Activated T-helper 1 cell treated with anti-CD3 and anti-CD28 coated beads, Interleukin-2, amount 50 U/mL, for 16 hours (primary cell): ENCODE data around the gene JMJD7.
A peak's percentile ranks its signal among the peaks of the same experiment; 100 is the strongest.

Experiments
- DNase-seq, 2 donors: peaks; one replicate each; pipeline ENCODE4 v3.0.0-alpha.2; 2020; ENCODE audit warnings: low read depth in 1 of 2, low spot score in 1 of 2

The JMJD7 gene

DNA sequence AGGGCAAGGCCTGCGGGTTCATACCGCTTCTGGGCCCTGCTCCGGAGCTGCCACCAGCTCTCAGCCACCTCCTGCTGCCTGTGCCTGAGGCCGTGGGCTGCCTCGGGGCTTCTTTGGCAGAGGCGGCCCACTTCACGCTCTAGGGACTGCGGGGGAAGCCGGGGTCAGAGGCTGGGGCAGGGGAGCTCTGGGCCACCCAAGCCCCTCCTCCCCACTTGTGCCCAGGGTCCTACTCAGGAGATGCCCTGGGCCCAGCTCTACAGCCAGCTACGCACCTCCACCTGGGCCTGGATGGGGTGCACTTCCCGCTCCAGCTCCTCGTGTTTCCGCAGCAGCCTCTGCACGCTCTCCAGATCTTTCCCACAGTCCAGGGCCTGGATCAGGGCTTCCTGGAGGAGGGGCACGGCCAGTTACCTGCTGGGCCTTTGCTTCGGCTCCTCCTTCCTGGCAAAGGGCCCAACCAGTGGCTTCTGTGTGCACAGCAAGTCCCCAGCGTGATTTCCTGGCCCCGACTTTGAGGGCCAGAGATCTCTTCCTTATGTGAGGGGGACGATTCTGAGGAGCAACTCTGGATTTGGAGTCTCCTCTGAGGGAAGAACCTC, 34.7 kb downstream of the JMJD7 start:
- no peak for DNase-seq

DNA sequence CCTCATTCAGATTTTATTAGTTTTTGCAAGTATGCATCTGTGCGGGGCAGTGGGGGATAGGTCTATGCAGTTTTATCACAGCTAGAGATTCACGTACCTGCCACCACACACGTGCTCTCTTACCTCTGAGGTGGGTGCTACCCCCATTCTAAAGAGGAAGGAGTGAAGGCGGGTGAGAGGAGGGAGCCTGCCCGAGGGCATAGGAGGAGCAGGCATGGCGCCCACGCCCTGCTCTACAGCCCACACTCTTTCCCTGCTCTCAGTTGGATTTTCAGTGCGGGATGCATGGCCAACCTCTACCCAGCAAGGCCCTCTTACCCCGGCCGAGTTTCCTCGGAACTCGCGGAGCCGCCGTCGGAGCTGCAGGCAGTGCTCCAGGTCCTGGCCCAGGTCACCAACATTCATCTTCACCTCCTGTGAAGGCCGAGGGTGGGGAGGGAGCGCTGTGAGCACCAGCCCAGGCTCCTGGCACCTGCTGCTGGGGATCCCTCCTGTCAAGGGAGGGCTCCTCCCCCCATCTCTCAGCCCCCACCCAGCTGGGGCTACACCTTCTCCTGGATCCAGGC, 37.7 kb downstream of the JMJD7 start:
- DNase-seq: no peak

DNA sequence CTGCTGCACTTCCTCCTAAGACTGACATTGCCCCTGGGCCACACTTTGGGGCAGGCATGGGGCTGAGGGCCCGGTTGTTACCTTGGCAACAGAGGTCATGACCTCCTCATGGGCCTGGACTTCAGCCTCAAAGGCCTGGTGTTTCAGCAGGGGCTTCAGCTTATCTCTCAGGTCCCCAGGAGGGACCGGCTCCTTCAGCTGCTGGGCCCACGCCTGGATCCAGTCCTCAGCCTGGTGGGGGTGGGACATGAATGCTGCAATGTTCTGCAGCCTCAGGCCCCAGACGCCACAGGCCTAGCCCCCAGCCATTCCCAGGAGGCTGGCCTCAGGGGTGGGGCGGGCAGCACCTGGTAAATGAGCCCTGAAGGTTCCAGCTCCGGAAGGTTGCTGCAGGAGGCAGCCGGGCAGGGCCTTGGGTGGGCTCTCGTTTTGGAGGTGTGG, 38.4 kb downstream of the JMJD7 start:
- no peak for DNase-seq

DNA sequence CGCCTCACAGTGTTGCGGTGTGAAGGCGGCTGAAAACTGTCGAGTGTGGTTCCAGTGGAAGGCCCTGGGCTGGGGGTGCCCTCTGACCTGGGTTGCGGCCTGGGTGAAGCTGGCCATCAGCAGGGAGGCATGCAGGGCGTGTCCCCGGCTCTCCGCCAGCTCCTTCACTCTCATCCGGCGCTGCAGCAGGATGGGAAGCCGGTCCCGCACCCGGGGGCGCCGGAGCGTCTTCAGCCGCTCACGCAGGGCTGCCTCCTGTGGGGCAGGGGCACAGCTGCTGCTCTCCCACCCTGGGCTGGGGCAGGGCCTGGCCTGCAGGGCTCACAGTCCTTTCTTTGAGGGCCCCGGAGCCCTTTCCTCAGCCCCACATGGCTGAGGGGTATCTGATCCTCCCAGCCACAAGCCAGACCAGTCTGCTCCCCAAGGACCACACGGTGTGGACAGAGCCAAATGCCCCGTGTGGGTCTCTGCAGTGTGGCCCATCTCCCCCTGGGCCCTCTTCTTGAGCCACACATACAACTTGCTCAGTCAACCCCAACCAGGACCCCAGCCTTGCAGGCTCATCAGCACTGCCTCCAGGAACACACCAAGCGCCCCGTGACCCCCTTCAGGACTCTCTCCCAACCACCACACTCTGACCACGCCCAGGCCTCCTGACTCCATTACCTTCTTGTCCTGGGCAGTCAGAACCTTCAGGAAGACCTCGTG, 39.1 kb downstream of the JMJD7 start:
- DNase-seq: no peak

DNA sequence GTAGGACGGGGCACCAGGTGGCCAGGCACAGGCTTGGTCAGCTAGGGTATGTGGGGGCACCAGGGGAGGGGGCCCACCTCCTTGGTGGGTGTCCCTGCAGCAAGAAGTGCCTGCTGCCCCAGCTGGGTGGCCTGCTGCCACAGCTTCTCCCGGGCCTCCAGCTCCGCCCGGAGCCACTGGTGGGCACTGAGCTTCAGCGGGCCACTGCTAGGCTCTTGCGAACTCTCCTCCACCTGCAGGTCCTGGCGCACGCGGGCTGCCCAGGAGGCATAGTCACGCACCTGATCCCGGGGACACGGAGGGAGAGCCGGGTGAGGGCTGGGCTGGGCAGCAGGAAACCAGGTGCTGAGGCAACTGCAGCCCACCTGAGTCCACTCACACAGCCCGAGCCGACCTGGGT, 40.4 kb downstream of the JMJD7 start:
- no peak for DNase-seq

DNA sequence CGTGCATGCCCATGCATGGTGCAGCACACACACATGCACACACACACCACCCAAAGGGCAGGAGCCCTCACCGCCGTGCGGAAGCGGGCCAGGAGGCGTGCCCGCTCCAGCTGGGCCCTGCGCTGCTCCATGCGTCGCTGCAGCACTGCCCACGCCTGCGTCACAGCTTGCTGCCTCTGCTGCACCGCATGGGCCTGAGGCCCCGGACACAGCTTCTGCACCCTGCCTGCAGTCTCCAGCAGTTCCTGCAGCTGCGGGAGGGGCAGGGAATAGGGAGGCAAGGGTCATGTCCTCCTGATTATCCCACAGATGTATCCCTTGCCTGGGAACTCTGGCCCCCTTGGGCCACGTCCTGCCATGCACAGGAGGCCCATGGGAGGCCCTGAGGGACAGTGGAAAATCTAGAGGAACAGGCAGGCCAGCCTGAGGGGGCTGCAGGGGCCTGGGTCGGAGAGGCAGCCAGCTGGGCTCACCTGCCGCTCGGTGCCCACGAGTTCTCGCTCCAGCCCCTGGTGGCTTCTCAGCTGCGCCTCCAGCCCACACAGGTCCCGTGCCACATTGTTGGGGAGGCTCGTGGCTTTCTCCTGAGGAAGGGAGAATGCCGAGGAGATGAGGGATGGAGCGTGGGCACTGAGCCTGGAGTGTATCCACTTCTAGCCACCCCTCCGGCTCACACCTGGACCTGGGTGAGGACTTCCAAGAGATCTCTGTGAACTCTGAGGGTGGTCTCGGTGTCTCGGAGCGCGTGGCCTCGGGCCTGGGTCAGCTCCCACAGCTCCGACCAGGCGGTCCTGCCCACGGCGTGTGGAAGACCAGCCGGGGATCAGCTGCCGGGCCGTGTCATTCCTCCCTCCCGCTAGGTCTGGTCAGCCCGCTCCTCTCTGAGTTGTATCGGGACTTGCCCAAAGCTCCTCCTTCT, 42.1 kb downstream of the JMJD7 start:
- no peak for DNase-seq

DNA sequence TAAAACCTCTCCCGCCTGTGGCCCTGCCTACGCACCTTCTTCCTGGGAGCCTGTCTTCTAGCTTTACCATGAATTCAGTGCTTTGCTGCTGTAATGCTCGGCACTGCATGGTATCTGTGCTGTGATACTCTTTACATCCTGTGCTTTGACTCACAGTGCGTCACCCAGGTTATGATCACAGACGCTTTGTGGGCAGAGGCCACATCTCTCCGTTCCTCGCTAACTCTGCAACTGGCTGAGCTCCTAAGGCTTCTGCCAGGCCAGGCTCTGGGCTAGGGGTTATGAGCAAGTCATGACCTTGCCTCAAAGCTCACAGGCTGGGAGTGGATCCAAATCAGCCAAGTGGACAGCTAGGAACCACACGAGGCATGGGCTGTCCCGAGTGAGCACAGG, 42.8 kb downstream of the JMJD7 start:
- DNase-seq: peak in 1 of 2 donors; percentile 41

DNA sequence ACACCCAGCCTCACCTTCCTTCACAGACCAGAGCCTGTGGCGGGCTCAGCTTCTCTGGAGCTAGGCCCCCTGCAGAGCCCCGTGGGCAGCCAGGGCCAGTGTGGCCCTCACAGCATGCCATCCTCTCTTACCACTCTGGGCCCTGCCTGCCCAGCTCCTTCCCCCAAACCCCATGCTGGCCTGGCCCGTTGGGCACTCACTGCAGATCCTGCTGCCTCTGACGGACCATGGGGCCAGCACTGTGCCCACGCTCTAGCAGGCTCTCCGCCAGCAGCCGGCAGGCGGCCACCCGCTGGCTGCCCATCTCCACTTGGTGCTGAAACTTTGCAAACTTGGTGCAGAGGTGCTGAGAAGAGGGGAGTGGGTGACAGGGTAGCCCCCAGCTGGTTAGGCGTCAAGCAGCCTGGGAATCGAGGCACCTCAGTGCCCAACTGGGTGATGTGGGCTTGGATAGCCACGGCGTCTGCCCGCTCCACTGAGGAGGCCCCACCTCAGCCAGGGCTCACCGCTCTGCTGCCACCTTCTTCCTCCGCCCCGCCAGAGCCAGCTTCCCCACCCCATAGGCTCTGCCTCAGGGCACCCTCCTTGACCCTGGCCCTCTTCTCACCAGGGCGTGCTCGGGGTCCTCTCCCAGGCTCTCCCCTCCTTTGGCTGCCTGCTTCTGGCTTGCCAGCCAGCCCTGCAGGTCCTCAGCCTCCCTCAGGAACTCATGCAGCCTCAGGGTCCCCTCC, 43.4 kb downstream of the JMJD7 start:
- no peak for DNase-seq

DNA sequence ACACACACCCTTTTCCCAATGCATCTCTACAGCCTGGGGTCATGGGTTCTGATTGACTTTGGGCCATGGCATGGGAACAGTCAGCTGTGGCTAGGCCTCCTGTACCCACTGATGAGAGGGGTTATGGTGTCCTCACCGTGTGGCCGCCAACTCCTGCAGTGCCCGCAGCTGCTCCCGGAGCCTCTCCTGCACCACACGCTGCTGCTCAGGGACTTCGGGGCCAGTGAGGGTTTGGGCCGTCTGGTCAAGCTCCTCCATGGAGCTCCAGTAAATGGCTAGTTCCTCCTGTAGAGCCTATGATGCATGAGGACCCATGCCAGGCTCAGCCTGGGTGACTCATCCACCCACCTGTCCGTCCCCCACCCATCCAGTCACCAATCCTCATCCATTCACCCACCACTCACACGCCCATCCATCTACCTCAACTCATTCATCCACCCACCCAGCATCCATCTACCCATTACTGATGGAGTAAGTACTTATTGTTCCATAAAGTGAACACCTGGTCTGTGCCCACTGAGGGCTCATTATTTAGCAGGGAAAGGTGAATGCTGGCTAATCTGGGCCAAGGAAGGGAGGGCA, 44.4 kb downstream of the JMJD7 start:
- DNase-seq: no peak

DNA sequence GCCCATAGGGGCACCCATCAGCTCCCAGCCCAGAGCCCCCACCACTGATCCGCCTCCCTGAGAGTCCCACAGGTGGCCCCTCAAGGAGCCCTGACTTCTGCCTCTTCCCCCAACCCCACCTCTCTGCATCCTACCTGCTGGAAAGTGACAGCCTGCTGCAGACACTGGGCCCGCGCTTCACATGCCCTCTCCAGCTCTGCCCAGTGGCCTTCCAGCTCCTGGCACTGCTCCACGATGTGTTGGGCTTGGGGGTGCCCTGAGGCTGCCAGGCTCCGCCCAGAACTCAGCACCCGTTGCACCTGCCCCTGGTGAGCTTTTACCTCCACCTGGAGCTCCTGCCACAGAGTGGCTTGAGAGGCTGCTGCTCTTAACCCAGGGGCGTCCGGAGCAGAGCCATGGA, 45.8 kb downstream of the JMJD7 start:
- DNase-seq: no peak

DNA sequence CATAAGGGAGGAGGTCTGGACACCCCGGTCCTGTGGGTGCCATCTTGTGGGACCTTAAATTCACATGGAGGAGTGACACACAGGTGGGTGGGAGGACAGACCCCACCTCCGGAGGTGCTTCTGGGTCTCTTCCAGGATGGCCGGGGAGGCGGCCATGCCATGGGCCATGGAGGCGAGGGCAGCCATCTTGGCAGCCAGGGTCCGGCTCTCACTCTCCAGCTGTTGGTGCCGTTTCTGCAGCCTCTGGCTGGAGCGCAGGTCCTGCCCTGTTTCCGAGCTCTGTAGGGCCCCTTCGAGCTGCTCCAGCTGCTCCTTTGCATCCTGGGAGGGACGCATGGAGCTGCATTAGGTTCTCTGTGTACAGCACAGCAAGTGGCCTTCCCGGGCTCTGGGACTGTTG, 46.8 kb downstream of the JMJD7 start:
- no peak for DNase-seq

DNA sequence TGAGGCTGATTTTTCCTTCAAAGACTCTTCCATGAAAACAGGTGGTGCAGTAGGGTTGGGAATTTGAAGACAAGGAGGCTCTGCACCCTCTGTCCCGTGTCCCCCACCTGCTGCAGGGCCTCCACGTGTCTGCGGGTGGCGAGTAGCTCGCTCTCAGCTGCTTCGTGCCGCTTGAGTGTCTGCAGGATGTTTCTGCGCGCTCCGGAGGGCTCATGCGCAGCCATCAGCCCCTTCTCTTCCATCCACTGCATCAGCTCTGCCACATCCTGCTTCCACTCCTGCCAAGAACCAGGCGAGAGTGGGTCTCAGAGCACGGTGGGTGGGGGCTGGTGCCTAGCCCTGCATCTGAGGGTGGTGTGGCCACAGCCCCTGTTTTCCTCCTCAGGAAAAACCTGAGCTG, 48.1 kb downstream of the JMJD7 start:
- DNase-seq: no peak

DNA sequence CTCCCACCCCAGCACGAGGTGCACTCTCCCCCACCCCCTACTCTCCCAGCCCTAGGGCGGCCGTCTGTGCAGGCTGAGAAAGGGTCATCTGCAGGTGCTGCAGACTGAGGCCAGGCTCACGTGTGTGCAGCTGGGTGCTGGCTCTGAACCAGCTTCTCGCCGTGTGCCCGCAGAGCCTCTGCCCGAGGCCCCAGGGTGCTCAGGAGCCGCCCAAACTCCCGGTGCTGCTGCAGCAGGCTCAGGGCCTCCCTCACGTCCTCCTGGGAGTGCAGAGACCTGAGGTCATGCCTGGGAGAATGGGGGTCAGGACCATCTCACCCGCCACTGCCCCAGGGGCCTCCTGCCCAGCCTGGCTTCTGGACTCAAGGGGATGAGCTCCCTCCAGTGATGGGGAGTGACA, 48.8 kb downstream of the JMJD7 start:
- no peak for DNase-seq

DNA sequence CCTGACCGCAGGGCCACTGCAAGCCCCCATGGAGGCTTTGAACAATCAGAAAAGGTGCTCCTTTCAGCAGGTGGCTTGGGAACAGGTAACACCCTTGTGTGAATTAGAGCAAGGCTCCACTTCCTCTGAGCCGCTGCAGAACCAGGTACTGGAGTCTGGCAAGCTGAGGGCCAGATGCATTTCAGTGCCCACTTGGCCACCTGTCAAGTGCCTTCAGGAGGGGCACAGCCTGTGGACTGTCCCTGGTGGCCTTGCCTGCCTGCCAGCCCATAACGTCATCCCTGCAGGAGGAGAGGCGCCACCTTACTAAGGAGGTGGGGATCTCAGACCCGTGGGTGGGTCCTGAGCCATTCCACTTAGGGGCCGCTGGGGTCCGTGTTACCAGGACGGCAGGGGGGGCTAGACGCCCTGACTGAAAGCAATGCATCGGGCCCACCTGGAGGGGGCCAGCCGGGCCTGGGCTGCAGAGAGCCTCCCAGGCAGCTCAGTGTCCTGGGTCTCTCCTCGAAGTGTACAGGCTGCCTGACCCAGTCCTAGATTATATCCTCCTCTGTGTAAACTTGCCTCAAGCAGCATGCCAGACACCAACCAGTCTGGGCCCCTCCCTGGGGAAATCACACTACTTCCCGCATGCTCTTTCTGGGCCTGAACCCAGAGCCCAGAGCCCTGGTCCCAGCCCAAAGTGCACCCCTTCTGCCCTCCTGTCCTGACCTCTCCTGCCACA, 49.9 kb downstream of the JMJD7 start:
- no peak for DNase-seq

DNA sequence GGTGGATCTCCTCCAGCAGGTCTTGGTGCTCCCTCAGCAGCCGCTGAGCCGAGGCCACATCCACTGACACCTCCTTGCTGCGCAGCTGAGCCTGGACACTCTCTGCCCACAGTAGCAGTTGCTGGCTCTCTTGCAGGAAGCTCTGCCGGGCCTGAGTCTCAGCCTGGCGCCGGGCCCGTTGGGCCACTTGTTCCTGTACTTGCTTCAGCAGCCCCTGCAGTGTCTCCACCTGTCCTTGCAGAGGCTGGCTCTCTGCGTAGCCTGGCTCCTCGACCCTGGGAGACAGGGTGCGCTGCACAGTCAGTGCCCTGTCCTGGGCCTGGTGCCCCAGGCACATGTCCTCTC, 50.4 kb downstream of the JMJD7 start:
- DNase-seq: no peak

DNA sequence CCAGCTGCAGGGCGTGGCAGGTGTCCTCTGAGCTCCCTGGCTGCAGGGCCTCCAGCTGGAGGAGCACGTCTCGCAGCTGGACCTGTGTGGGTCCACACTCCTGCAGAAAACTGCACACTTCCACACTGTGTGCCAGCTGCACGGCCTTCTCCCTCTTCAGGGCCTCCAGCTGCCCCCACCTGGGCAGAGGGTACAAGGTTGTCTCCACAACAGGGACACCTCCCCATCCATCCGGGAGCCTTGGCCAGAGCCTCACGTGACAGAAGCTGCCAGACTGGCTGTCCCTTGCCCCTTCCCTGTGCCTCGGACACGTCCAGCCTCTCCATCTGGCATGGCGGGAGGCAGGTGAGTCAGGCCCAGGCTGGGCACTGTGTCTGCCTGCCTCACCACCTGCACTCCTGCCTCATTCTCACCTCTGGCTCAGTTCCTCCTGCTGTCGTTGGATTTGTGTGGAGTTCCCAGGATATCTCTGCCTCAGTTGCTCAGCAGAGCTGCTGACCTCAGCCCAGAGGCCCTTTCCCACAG, 51.5 kb downstream of the JMJD7 start:
- no peak for DNase-seq

DNA sequence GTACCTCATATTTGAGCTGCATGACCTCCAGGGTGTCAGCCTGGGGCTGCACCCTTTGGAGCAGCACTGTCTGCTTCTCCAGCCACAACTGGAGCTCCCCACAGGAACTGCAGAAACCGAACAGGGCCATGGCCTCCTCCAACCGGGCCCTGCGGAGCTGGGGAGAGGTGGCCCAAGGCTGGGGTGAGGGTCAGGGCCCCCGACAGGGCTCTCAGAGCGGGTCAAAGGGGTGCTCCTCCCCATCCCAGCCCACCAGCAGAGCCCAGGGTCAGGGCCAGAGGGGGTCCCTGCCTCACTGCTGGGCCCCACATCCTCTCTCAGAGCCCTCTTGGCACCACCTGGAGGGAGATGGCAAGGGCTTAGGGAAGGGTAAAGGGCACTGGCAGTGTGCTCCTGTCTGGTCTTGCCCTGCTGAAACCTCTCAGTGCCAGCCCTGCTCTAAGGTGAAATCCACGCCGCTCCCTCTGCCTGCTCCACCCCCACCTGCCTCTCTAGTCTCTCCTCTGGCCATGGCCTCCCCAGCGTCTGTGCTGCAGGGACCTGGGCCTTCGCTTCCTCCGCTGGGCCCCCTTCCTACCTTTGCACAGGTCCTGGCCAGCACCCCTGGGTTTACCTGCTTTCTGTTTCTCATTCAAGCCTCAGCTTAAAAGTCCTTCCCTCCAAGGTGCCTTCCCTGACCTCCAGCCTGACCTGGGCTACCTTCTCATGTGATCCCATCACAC, 52.4 kb downstream of the JMJD7 start:
- DNase-seq: no peak

DNA sequence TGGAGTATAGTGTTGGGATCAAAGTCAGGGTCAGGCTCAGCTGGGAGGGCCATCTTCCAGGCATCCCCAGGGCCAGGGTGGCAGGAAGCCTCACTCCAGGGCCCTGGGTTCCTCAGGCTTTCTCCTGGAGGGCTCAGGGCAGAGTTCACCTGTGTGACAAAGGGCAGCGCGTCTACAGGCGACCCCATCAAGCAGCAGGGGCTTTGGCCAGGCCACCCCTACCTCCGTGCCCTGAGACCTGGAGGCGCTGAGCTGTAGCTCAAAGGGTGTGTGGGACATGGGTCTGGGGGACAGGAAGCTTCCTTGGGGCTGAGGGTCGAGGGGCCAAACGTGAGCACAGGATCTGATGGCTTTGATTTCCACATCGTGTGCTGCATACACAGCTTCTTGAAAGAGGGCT, 53.2 kb downstream of the JMJD7 start:
- no peak for DNase-seq

DNA sequence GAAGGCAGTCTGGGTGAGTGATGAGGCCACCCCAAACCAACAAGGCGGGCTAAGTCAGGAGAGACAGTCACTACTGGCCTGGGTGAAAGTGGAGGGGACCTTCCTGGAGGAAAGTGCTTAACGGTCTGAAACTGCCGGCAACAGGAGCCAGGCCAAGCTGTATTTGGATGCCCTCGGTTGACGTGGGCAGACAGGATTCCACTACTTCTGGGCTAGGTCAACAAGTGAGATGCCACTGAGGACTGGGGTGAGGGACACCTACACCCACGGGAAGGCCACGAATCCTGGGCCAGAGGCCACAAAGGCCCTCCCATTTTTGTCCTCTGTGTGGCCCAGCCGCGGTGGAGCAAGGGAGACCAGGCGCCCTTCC, 53.6 kb downstream of the JMJD7 start:
- no peak for DNase-seq
